CD14-positive monocyte (primary cell): ENCODE results near the gene SHD. TPM values are rescaled to one million over a fixed set of nuclear protein-coding genes. Genes with fewer than 3 reads are reported as not detected.
A peak's percentile ranks its signal among the peaks of the same experiment; 100 is the strongest.

Source experiments
- DNase-seq, 3 donors: peaks; one replicate each; pipeline ENCODE4 v3.0.0-alpha.2; 2011 to 2022
- H2AFZ ChIP-seq: 2 replicates; pipeline ENCODE4 v1.6.0; 2012; ENCODE audit warnings: mild to moderate bottlenecking, low read depth, low read length, inconsistent platforms; ENCODE audit not compliant: insufficient read depth, poor library complexity, severe bottlenecking
- H3K27ac ChIP-seq, 2 donors: 1 replicate in 1 of 2; 2 replicates in 1 of 2; pipeline ENCODE4 v1.5.1; 2012 to 2013; ENCODE audit warnings: low read length in 2 of 2, control low read depth in 1 of 2, inconsistent platforms in 1 of 2, low read depth in 1 of 2, mild to moderate bottlenecking in 1 of 2
- H3K27me3 ChIP-seq, 2 donors: one replicate each; pipeline versions ENCODE4 v1.6.0 to v1.6.1; 2011 to 2013; ENCODE audit warnings: low read length in 2 of 2; ENCODE audit not compliant: control insufficient read depth in 2 of 2, insufficient read depth in 2 of 2
- H3K36me3 ChIP-seq, 2 donors: replicated peaks in 1 of 2; 1 replicate in 1 of 2; 2 replicates in 1 of 2; pipeline versions ENCODE4 v1.5.1 to v1.6.1; 2012 to 2013; ENCODE audit warnings: low read length in 2 of 2, control low read depth in 1 of 2, inconsistent platforms in 1 of 2, mild to moderate bottlenecking in 1 of 2; ENCODE audit not compliant: insufficient read depth in 2 of 2, control insufficient read depth in 1 of 2
- H3K4me1 ChIP-seq, 2 donors: 1 replicate in 1 of 2; 2 replicates in 1 of 2; pipeline versions ENCODE4 v1.5.1 to v1.6.1; 2012 to 2013; ENCODE audit warnings: low read length in 2 of 2, control low read depth in 1 of 2, inconsistent platforms in 1 of 2, mild to moderate bottlenecking in 1 of 2, moderate library complexity in 1 of 2; ENCODE audit not compliant: insufficient read depth in 2 of 2, control insufficient read depth in 1 of 2
- H3K4me2 ChIP-seq: replicated peaks from 2 replicates; pipeline ENCODE3; 2012; ENCODE audit warnings: low read length, moderate library complexity, mild to moderate bottlenecking; ENCODE audit not compliant: poor library complexity, severe bottlenecking; ENCODE audit errors: extremely low read depth
- H3K4me3 ChIP-seq, 3 experiments: fragments of 200-600 bp in 1 of 3; sonication (generic) in 1 of 3; replicated peaks in 1 of 3; 1 replicate in 2 of 3; 2 replicates in 1 of 3; pipeline ENCODE4 v1.5.1; 2011 to 2013; ENCODE audit warnings: low read length in 3 of 3, mild to moderate bottlenecking in 3 of 3, control low read depth in 2 of 3, low read depth in 2 of 3, inconsistent platforms in 1 of 3, moderate library complexity in 1 of 3
- H3K79me2 ChIP-seq: 2 replicates; pipeline ENCODE4 v1.6.0; 2012; ENCODE audit warnings: mild to moderate bottlenecking, control low read depth, inconsistent platforms, low read length, moderate library complexity; ENCODE audit not compliant: insufficient read depth
- H3K9ac ChIP-seq: 2 replicates; pipeline ENCODE4 v1.6.0; 2017; ENCODE audit warnings: low read length, mild to moderate bottlenecking; ENCODE audit not compliant: insufficient read depth, poor library complexity, severe bottlenecking
- H3K9me3 ChIP-seq, 2 donors: replicated peaks in 1 of 2; 1 replicate in 1 of 2; 2 replicates in 1 of 2; pipeline versions ENCODE4 v1.5.1 to v1.6.1; 2012 to 2013; ENCODE audit warnings: low read length in 2 of 2, control low read depth in 1 of 2; ENCODE audit not compliant: control insufficient read depth in 1 of 2, insufficient read depth in 1 of 2
- H4K20me1 ChIP-seq: 2 replicates; pipeline ENCODE4 v1.6.0; 2012; ENCODE audit warnings: mild to moderate bottlenecking, low read length, control low read depth, moderate library complexity; ENCODE audit not compliant: insufficient read depth
- H3K27ac Mint-ChIP-seq, 7 donors: one replicate each; pipeline ENCODE4 v1.8.0; 2020; ENCODE audit warnings: mild to moderate bottlenecking in 7 of 7, mixed read lengths in 7 of 7, moderate library complexity in 6 of 7, inconsistent platforms in 2 of 7
- H3K27me3 Mint-ChIP-seq, 3 donors: one replicate each; pipeline ENCODE4 v1.8.0; 2021 to 2022; ENCODE audit warnings: low read depth in 3 of 3, mild to moderate bottlenecking in 3 of 3, mixed read lengths in 3 of 3, moderate library complexity in 3 of 3, inconsistent platforms in 1 of 3
- H3K36me3 Mint-ChIP-seq, 2 donors: one replicate each; pipeline ENCODE4 v1.8.0; 2020; ENCODE audit warnings: mixed read lengths in 2 of 2, inconsistent platforms in 1 of 2, mild to moderate bottlenecking in 1 of 2
- H3K4me1 Mint-ChIP-seq: one replicate; pipeline ENCODE4 v1.8.0; 2020; ENCODE audit warnings: mild to moderate bottlenecking, mixed read lengths
- H3K4me3 Mint-ChIP-seq, 2 donors: one replicate each; pipeline ENCODE4 v1.8.0; 2020; ENCODE audit warnings: mild to moderate bottlenecking in 2 of 2, mixed read lengths in 2 of 2, moderate library complexity in 1 of 2
- H3K9me3 Mint-ChIP-seq, 7 donors: one replicate each; pipeline ENCODE4 v1.8.0; 2020 to 2022; ENCODE audit warnings: mixed read lengths in 7 of 7, mild to moderate bottlenecking in 6 of 7, moderate library complexity in 6 of 7, inconsistent platforms in 2 of 7
- CTCF ChIP-seq: fragments of 200-600 bp; IDR thresholded peaks from one replicate; pipeline ENCODE4 v1.8.0; 2022; ENCODE audit warnings: antibody characterized with exemption, mild to moderate bottlenecking
- WGBS: methylation state at CpG from one replicate; pipeline ENCODE4 v1.1.5; 2013; ENCODE audit warnings: missing lambda C conversion rate; ENCODE audit not compliant: insufficient coverage; 5-methylcytosine and 5-hydroxymethylcytosine counted together
- intact Hi-C, 2 donors: fragments of 100-400 bp; cut with micrococcal nuclease; formaldehyde crosslinking; loops; one replicate each; pipeline versions ENCODE4 v1.15.0 to v1.15.1; 2023
- polyA plus RNA-seq, 3 donors: library from polyadenylated mRNA; depleted of rRNA in 1 of 3; unstranded in 2 of 3; stranded (reverse) in 1 of 3; fragments of 300-500 nt in 2 of 3; fragments of >200 nt in 1 of 3; fragmentation: Illumina TruSeq in 2 of 3; gene quantifications; 1 replicate in 2 of 3; 2 replicates in 1 of 3; pipeline ENCODE4 v1.2.3, GENCODE V29; 2012 to 2021

The SHD gene
- polyA plus RNA-seq, 3 donors, result not detected

GRCh38 chr19:4310247-4311121 is 31.4 kb downstream of the SHD start:
- H3K9ac ChIP-seq, result no peak overlapping the region
- Mint-ChIP-seq H3K36me3 (no peaks in the 10 kb centered on the region), H3K9me3 (peaks cover 0 to 11% (median 8%) of the 10 kb centered on the region in 7 donors), H3K4me1 (peaks cover 12% of the 10 kb centered on the region), H3K27ac (no peak overlapping the region), H3K4me3 (no peak overlapping the region), H3K27me3 (peaks cover 5 to 10% (median 7%) of the 10 kb centered on the region in 3 donors)
- DNase-seq, result no peak
- no peaks in the 10 kb centered on the region for H3K27me3 ChIP-seq
- peaks cover 0 to 15% of the 10 kb centered on the region in 2 donors for H3K9me3 ChIP-seq
- no peak overlapping the region for H3K4me2 ChIP-seq
- TF ChIP-seq CTCF, result no peak
- H2AFZ ChIP-seq, result no peak overlapping the region
- peaks cover 5 to 12% of the 10 kb centered on the region in 2 donors for H3K4me1 ChIP-seq
- WGBS, result 93% methylated on average over 19 of the region's 22 CpGs
- no peak overlapping the region for H3K4me3 ChIP-seq
- intact Hi-C loops, result no loop called here
- no peaks in the 10 kb centered on the region for H4K20me1 ChIP-seq
- no peaks in the 10 kb centered on the region for H3K36me3 ChIP-seq
- H3K27ac ChIP-seq, result no peak overlapping the region
- H3K79me2 ChIP-seq, result no peaks in the 10 kb centered on the region

- peaks cover 2 to 17% (median 13%) of the 10 kb centered on the region in 7 donors for H3K9me3 Mint-ChIP-seq
- no peaks in the 10 kb centered on the region for H3K36me3 ChIP-seq
- H2AFZ ChIP-seq, result no peak overlapping the region
- H3K9ac ChIP-seq, result no peak overlapping the region
- no peak overlapping the region for H3K4me3 Mint-ChIP-seq
- H3K27me3 ChIP-seq, result no peaks in the 10 kb centered on the region
- intact Hi-C loops, result no loop called here
- 40% methylated on average over 2 of the region's 12 CpGs for WGBS
- H3K4me1 Mint-ChIP-seq, result peaks cover 14% of the 10 kb centered on the region
- DNase-seq, result no peak
- peaks cover 9 to 17% of the 10 kb centered on the region in 2 donors for H3K4me1 ChIP-seq
- no peak overlapping the region for H3K27ac ChIP-seq
- no peak overlapping the region for H3K4me3 ChIP-seq
- H3K36me3 Mint-ChIP-seq, result no peaks in the 10 kb centered on the region
- H3K27me3 Mint-ChIP-seq, result peaks cover 3 to 8% (median 6%) of the 10 kb centered on the region in 3 donors
- no peak for TF ChIP-seq CTCF
- peaks cover 0 to 20% of the 10 kb centered on the region in 2 donors for H3K9me3 ChIP-seq
- H4K20me1 ChIP-seq, result no peaks in the 10 kb centered on the region
- peak overlapping the region in 1 of 7 donors; percentile 15 for H3K27ac Mint-ChIP-seq
- H3K4me2 ChIP-seq, result no peak overlapping the region
- no peaks in the 10 kb centered on the region for H3K79me2 ChIP-seq
Measured at GRCh38 chr19:4313847-4314490, 34.9 kb downstream of the SHD start.
